Thoracic aorta (tissue), 2 donors: ENCODE results near the gene SLA2. TPM values are rescaled to one million over a fixed set of nuclear protein-coding genes. Genes with fewer than 3 reads are reported as not detected.

ENCODE experiments used
- ATAC-seq: fragments of 150-250 bp; one replicate; pipeline ENCODE4 v1.8.0; 2017; ENCODE audit warnings: low read depth; ENCODE audit not compliant: insufficient number of reproducible peaks, low FRiP score
- DNase-seq: peaks from one replicate; pipeline ENCODE4 v3.0.0-alpha.2; 2020; ENCODE audit warnings: low spot score
- H3K27ac ChIP-seq, 2 donors: fragments of 200-600 bp; sonication (generic); 1 replicate in 1 of 2; 2 replicates in 1 of 2; pipeline ENCODE4 v1.5.1; 2016; ENCODE audit warnings: mild to moderate bottlenecking in 2 of 2, moderate library complexity in 2 of 2
- H3K27me3 ChIP-seq: fragments of 200-600 bp; sonication (generic); replicated peaks from 2 replicates; pipeline ENCODE4 v1.6.0; 2016; ENCODE audit warnings: mild to moderate bottlenecking; ENCODE audit not compliant: insufficient read depth
- H3K36me3 ChIP-seq: fragments of 200-600 bp; sonication (generic); one replicate; pipeline ENCODE4 v1.5.1; 2016
- H3K4me1 ChIP-seq, 2 donors: fragments of 200-600 bp; sonication (generic); 1 replicate in 1 of 2; 2 replicates in 1 of 2; pipeline versions ENCODE4 v1.5.1 to v1.6.0; 2016; ENCODE audit warnings: low read depth in 2 of 2, mild to moderate bottlenecking in 1 of 2; ENCODE audit not compliant: control insufficient read depth in 1 of 2
- H3K4me3 ChIP-seq: fragments of 200-600 bp; sonication (generic); 2 replicates; pipeline ENCODE4 v1.5.1; 2016; ENCODE audit warnings: mild to moderate bottlenecking
- H3K9me3 ChIP-seq: fragments of 200-600 bp; sonication (generic); 2 replicates; pipeline ENCODE4 v1.5.1; 2016
- total RNA-seq, 2 donors: library from RNA; depleted of rRNA; stranded (reverse); fragments of >200 nt; gene quantifications; one replicate each; pipeline versions ENCODE4 v1.1.0 to v1.2.3, GENCODE V29; 2016
- TF ChIP-seq, protein P1 (sequence below): fragments of 200-600 bp; sonication (generic); IDR thresholded peaks from one replicate; pipeline ENCODE4 v1.5.1; 2019; ENCODE audit warnings: antibody characterized with exemption

The SLA2 gene
- total RNA-seq, 2 donors from 2014 or later = 1.1 TPM

DNA sequence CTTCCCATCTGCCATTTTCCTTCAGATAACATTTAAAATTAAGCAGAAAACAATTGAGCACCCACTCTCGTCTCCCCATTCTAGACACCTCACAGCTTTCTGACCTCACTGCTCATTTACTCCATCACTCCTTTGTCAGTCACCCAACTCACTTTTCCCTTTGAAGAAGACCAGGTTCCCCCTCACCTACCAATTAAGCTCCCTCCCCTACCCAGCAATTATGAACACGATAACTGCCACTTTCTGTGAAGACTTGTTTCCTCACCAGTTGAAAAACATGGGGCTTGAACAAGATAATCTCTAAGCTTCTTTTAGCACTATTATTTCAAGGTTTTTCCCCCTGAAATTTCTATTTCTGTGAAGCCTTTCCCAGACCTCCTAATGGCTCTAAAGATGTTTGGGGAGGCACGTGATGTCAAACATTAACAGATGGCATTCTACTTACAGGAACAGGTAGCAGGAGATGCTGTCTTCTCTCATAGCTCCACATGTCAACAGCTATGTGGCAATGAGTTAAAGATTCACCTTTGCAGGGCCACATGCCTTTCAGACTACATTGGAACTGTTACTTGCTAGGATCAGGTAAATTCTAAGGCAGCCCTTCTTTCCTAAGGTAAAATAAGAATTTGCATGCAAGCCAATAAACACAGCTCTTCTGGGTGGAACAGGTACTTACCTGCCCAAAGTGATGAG, 24.8 kb upstream of the SLA2 start:
- no peak overlapping the region for H3K27ac ChIP-seq
- TF ChIP-seq, protein P1, sequence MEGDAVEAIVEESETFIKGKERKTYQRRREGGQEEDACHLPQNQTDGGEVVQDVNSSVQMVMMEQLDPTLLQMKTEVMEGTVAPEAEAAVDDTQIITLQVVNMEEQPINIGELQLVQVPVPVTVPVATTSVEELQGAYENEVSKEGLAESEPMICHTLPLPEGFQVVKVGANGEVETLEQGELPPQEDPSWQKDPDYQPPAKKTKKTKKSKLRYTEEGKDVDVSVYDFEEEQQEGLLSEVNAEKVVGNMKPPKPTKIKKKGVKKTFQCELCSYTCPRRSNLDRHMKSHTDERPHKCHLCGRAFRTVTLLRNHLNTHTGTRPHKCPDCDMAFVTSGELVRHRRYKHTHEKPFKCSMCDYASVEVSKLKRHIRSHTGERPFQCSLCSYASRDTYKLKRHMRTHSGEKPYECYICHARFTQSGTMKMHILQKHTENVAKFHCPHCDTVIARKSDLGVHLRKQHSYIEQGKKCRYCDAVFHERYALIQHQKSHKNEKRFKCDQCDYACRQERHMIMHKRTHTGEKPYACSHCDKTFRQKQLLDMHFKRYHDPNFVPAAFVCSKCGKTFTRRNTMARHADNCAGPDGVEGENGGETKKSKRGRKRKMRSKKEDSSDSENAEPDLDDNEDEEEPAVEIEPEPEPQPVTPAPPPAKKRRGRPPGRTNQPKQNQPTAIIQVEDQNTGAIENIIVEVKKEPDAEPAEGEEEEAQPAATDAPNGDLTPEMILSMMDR = no peak
- DNase-seq (no peak), ATAC-seq (no peak)
- H3K4me3 ChIP-seq = no peak overlapping the region
- no peaks in the 10 kb centered on the region for H3K9me3 ChIP-seq
- H3K36me3 ChIP-seq = peaks cover 11% of the 10 kb centered on the region
- no peaks in the 10 kb centered on the region for H3K27me3 ChIP-seq
- H3K4me1 ChIP-seq = no peaks in the 10 kb centered on the region

DNA sequence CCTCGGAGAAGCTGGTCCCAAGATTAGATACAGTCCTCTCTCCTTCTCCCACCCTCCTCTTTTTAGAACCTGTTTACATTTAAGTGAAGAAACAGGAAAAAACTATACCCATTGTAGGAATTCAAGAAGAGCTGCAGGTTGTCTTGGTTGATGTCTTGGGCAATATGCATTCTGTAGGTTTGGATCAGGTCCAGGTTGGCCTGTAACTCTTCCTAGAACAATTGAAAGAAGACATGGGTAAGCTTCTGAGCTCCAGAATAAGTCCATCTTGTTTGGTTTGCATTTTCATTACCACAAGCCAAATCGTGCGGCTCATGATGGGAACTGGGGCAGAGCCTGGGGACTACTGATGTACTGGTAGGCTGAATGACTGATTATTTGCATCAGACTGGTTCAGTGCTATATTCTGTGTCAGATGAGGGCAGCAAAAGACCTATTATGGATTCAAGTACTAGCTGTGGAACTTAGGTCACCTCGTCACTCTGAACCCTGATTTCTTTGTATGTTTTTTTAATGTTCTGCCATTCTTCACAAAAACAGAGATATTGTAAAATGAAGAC, 20.3 kb upstream of the SLA2 start:
- ATAC-seq = no peak
- H3K36me3 ChIP-seq = peaks cover 31% of the 10 kb centered on the region

DNA sequence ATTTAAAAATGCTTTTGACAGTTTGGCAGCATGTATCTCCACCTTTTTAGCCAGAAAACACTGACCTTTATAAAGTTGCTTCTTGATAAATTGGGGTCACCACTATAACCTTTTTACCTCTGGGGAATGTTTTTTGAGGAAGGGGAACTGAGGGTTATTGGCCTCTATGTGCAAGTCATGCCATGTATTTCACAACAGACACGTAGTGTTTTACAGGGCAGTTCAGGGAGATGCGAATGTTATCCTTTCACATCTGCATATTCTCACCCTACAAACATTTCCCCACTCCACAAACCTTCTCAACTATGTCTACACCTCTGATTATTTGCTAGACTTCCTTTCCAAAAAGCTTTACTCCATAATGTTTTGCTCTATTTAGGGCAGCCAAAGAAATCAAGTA, 17.0 kb upstream of the SLA2 start:
- no peaks in the 10 kb centered on the region for H3K4me1 ChIP-seq
- no peaks in the 10 kb centered on the region for H3K9me3 ChIP-seq
- TF ChIP-seq, protein P1 = no peak
- no peak for ATAC-seq
- DNase-seq = no peak
- peaks cover 26% of the 10 kb centered on the region for H3K36me3 ChIP-seq
- no peak overlapping the region for H3K27ac ChIP-seq
- H3K4me3 ChIP-seq = no peak overlapping the region
- H3K27me3 ChIP-seq = no peaks in the 10 kb centered on the region

More for the DNA sequence above, 20.3 kb upstream of the SLA2 start:
- DNase-seq = no peak
- no peak overlapping the region for H3K4me3 ChIP-seq
- no peaks in the 10 kb centered on the region for H3K9me3 ChIP-seq
- H3K27ac ChIP-seq = no peak overlapping the region
- H3K27me3 ChIP-seq = no peaks in the 10 kb centered on the region
- TF ChIP-seq, protein P1 = no peak
- no peaks in the 10 kb centered on the region for H3K4me1 ChIP-seq

DNA sequence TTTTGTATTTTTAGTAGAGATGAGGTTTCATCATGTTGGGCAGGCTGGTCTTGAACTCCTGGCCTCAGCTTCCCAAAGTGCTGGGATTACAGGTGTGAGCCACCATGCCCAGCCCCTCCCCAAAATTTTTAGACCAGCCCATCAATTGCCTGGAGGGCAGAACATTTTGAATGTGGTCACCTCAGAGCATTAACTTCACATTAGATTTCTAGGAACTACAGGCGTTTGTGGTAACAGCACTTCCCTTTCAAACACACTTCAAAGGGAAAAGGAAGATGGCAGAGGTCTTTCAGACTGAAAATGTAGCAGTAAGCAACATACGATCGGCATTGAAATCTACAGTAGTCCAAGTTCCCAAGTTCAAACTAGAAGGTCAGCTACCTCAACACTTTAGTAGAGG, 12.3 kb upstream of the SLA2 start:
- no peaks in the 10 kb centered on the region for H3K27me3 ChIP-seq
- TF ChIP-seq, protein P1 = no peak
- H3K4me3 ChIP-seq = no peak overlapping the region
- ATAC-seq = no peak
- H3K27ac ChIP-seq = no peak overlapping the region
- H3K4me1 ChIP-seq = no peaks in the 10 kb centered on the region
- H3K36me3 ChIP-seq = peaks cover 28% of the 10 kb centered on the region
- DNase-seq = no peak
- no peaks in the 10 kb centered on the region for H3K9me3 ChIP-seq

DNA sequence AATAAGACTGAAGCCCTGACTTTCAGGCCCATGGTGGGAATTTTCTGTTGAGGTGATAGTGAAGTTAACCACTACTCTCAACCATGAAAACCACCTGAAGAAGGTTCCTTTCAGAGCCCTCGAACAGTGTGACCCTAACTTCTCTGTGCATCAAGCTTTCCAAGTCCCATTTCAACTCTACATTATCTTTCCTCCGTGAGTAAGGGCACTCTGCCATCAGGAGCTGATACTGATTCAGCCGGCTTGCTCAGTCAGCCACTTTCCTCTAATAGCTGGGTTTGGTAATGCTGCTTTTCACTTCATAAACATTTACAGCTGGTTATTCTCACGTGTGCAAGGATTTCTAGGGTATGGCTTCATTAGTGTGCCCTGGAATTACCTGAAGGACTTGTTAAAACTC, 10.7 kb upstream of the SLA2 start:
- Histone ChIP-seq H3K27ac (no peak overlapping the region), H3K4me3 (no peak overlapping the region), H3K4me1 (no peaks in the 10 kb centered on the region), H3K36me3 (peaks cover 35% of the 10 kb centered on the region), H3K9me3 (no peaks in the 10 kb centered on the region), H3K27me3 (no peaks in the 10 kb centered on the region)
- no peak for ATAC-seq
- TF ChIP-seq, protein P1 = no peak
- no peak for DNase-seq
